H1 (cell line): Measurements from ENCODE around the gene HOMER3. TPM values are rescaled to one million over a fixed set of nuclear protein-coding genes. Genes with fewer than 3 reads are reported as not detected.
A peak's percentile ranks its signal among the peaks of the same experiment; 100 is the strongest.

ENCODE experiments used
- CTCF ChIA-PET: fragments of 300-600 bp; sonication (Branson Sonifier 250); formaldehyde crosslinking; loops from one replicate; lab custom pipeline; 2021; ENCODE audit not compliant: partially characterized antibody; lab: Charles Lee
- POLR2A ChIA-PET: fragments of 300-600 bp; sonication (Branson Sonifier 250); formaldehyde crosslinking; loops from one replicate; lab custom pipeline; 2021; ENCODE audit warnings: inconsistent platforms; ENCODE audit not compliant: partially characterized antibody; lab: Charles Lee
- DNase-seq, 2 experiments: peaks; one replicate each; pipeline versions ENCODE4 v3.0.0 to v3.0.0-alpha.2; 2010 to 2022; ENCODE audit warnings: low spot score in 2 of 2, low read depth in 1 of 2, mixed read lengths in 1 of 2
- FAIRE-seq: peaks from 2 replicates; lab custom pipeline; 2011; peaks lifted over from hg19 to GRCh38; lab: Jason Lieb, UNC
- H2AFZ ChIP-seq: 2 replicates; pipeline ENCODE4 v1.8.1; 2012; ENCODE audit warnings: low read length, inconsistent platforms
- H2AK5ac ChIP-seq: 2 replicates; pipeline ENCODE4 v1.6.1; 2013; ENCODE audit warnings: low read depth, low read length
- H2BK120ac ChIP-seq: replicated peaks from 2 replicates; pipeline ENCODE3; 2013; ENCODE audit warnings: low read depth, low read length, inconsistent platforms
- H2BK12ac ChIP-seq: 2 replicates; pipeline ENCODE4 v1.6.1; 2013; ENCODE audit warnings: low read depth, low read length
- H2BK15ac ChIP-seq: 2 replicates; pipeline ENCODE4 v1.6.1; 2013; ENCODE audit warnings: low read length
- H2BK20ac ChIP-seq: 2 replicates; pipeline ENCODE4 v1.6.1; 2013; ENCODE audit warnings: low read length
- H2BK5ac ChIP-seq: 2 replicates; pipeline ENCODE4 v1.6.1; 2013; ENCODE audit warnings: low read depth, low read length
- H3K14ac ChIP-seq: 2 replicates; pipeline ENCODE4 v1.6.1; 2013; ENCODE audit warnings: inconsistent platforms; ENCODE audit not compliant: insufficient read length
- H3K18ac ChIP-seq: 2 replicates; pipeline ENCODE4 v1.6.1; 2013; ENCODE audit warnings: low read length; ENCODE audit errors: extremely low read depth
- H3K23ac ChIP-seq: 2 replicates; pipeline ENCODE4 v1.6.1; 2013; ENCODE audit warnings: inconsistent platforms; ENCODE audit not compliant: insufficient read length
- H3K23me2 ChIP-seq: 2 replicates; pipeline ENCODE4 v1.6.1; 2013; ENCODE audit warnings: low read depth, low read length
- H3K27ac ChIP-seq: 2 replicates; pipeline ENCODE4 v1.6.1; 2011; ENCODE audit warnings: low read depth, low read length, inconsistent platforms
- H3K27me3 ChIP-seq, 4 experiments: replicated peaks in 1 of 4; 1 replicate in 1 of 4; 2 replicates in 3 of 4; pipeline versions ENCODE4 v1.6.1 to v1.8.1; 2011 to 2013; ENCODE audit warnings: low read length in 3 of 4, mild to moderate bottlenecking in 3 of 4, inconsistent platforms in 2 of 4, mixed read lengths in 2 of 4, moderate library complexity in 1 of 4; ENCODE audit not compliant: control insufficient read depth in 3 of 4, insufficient read depth in 3 of 4; ENCODE audit errors: extremely low read depth in 1 of 4
- H3K36me3 ChIP-seq, 4 experiments: 2 replicates each; pipeline versions ENCODE4 v1.6.1 to v1.8.1; 2011 to 2013; ENCODE audit warnings: mild to moderate bottlenecking in 4 of 4, low read length in 3 of 4, moderate library complexity in 2 of 4, control low read depth in 1 of 4, inconsistent platforms in 1 of 4; ENCODE audit not compliant: insufficient read depth in 4 of 4, control insufficient read depth in 2 of 4
- H3K4ac ChIP-seq: replicated peaks from 2 replicates; pipeline ENCODE3; 2013; ENCODE audit warnings: low read length, low read depth, mixed read lengths, inconsistent platforms; ENCODE audit not compliant: insufficient read length
- H3K4me1 ChIP-seq, 4 experiments: replicated peaks in 1 of 4; 1 replicate in 1 of 4; 2 replicates in 3 of 4; pipeline versions ENCODE4 v1.6.1 to v1.8.1; 2011 to 2013; ENCODE audit warnings: low read length in 3 of 4, inconsistent platforms in 2 of 4, mixed read lengths in 1 of 4; ENCODE audit not compliant: insufficient read depth in 4 of 4, control insufficient read depth in 3 of 4
- H3K4me2 ChIP-seq, 2 experiments: 2 replicates each; pipeline versions ENCODE4 v1.6.1 to v1.8.1; 2011 to 2013; ENCODE audit warnings: low read depth in 2 of 2, low read length in 2 of 2, control low read depth in 1 of 2, inconsistent platforms in 1 of 2, mild to moderate bottlenecking in 1 of 2; ENCODE audit not compliant: insufficient read depth in 1 of 2
- H3K4me3 ChIP-seq, 4 experiments: fragments of 200-600, 300-600 bp in 1 of 4; sonication (generic), shearing (Covaris generic), sonication (Bioruptor Twin) in 1 of 4; 2 replicates each; pipeline versions ENCODE4 v1.5.1 to v1.8.1; 2011 to 2016; ENCODE audit warnings: low read length in 4 of 4, low read depth in 3 of 4, control low read depth in 2 of 4, inconsistent platforms in 2 of 4, mild to moderate bottlenecking in 2 of 4, mixed read lengths in 1 of 4, moderate library complexity in 1 of 4; ENCODE audit not compliant: insufficient read depth in 2 of 4; ENCODE audit errors: extremely low read depth in 1 of 4
- H3K56ac ChIP-seq: replicated peaks from 2 replicates; pipeline ENCODE3; 2013; ENCODE audit warnings: low read depth, mild to moderate bottlenecking, mixed read lengths, low read length, inconsistent platforms; ENCODE audit not compliant: insufficient read length
- H3K79me1 ChIP-seq: 2 replicates; pipeline ENCODE4 v1.6.1; 2013; ENCODE audit warnings: low read depth, low read length, control low read depth
- H3K79me2 ChIP-seq, 2 experiments: 2 replicates each; pipeline versions ENCODE4 v1.6.1 to v1.8.1; 2012 to 2013; ENCODE audit warnings: low read length in 2 of 2, mild to moderate bottlenecking in 2 of 2, inconsistent platforms in 1 of 2; ENCODE audit not compliant: insufficient read depth in 2 of 2, control insufficient read depth in 1 of 2
- H3K9ac ChIP-seq, 4 experiments: replicated peaks in 1 of 4; 1 replicate in 1 of 4; 2 replicates in 3 of 4; pipeline versions ENCODE4 v1.6.1 to v1.8.1; 2011 to 2013; ENCODE audit warnings: low read depth in 3 of 4, low read length in 3 of 4, control low read depth in 2 of 4, mild to moderate bottlenecking in 2 of 4, moderate library complexity in 2 of 4, inconsistent platforms in 1 of 4; ENCODE audit errors: extremely low read depth in 1 of 4
- H3K9me3 ChIP-seq, 2 experiments: 2 replicates each; pipeline versions ENCODE4 v1.6.1 to v1.8.1; 2012 to 2013; ENCODE audit warnings: mild to moderate bottlenecking in 2 of 2, moderate library complexity in 2 of 2, control low read depth in 1 of 2, inconsistent platforms in 1 of 2, low read depth in 1 of 2, low read length in 1 of 2, mixed read lengths in 1 of 2; ENCODE audit not compliant: insufficient read depth in 2 of 2
- H4K20me1 ChIP-seq, 2 experiments: replicated peaks in 1 of 2; 2 replicates each; pipeline versions ENCODE3 to v1.8.1; 2011 to 2013; ENCODE audit warnings: inconsistent platforms in 2 of 2, low read length in 2 of 2, mild to moderate bottlenecking in 1 of 2; ENCODE audit not compliant: insufficient read depth in 2 of 2, control insufficient read depth in 1 of 2
- H4K5ac ChIP-seq: 2 replicates; pipeline ENCODE4 v1.6.1; 2013; ENCODE audit warnings: low read length, low read depth, mixed read lengths, inconsistent platforms; ENCODE audit not compliant: insufficient read length
- H4K8ac ChIP-seq: 2 replicates; pipeline ENCODE4 v1.8.0; 2013; ENCODE audit warnings: mild to moderate bottlenecking, moderate library complexity, low read length, inconsistent platforms; ENCODE audit not compliant: insufficient read depth; ENCODE audit errors: extremely low read depth
- H4K91ac ChIP-seq: replicated peaks from 2 replicates; pipeline ENCODE3; 2013; ENCODE audit warnings: low read length, mixed read lengths, inconsistent platforms; ENCODE audit not compliant: insufficient read length
- SP4 ChIP-seq: IDR thresholded peaks from 2 replicates; pipeline ENCODE4 v1.6.1; 2012; ENCODE audit warnings: low read length, inconsistent platforms
- WGBS, 2 experiments: shearing (Covaris generic) in 1 of 2; methylation state at CpG; one replicate each; pipeline versions ENCODE4 v1.1.6 to v1.1.7; 2013 to 2015; ENCODE audit warnings: low lambda C conversion rate in 2 of 2, mixed read lengths in 2 of 2, inconsistent platforms in 1 of 2, low coverage in 1 of 2, missing lambda C conversion rate in 1 of 2; ENCODE audit not compliant: insufficient replicate concordance in 2 of 2, insufficient coverage in 1 of 2, insufficient read length in 1 of 2; ENCODE audit errors: extremely low coverage in 1 of 2, missing lambda C conversion rate in 1 of 2; 5-methylcytosine and 5-hydroxymethylcytosine counted together
- polyA plus RNA-seq, 7 experiments: library from polyadenylated mRNA; depleted of rRNA in 3 of 7; stranded (reverse) in 5 of 7; unstranded in 2 of 7; fragments of >200 nt in 5 of 7; fragments of 200-250 nt in 2 of 7; gene quantifications; 1 replicate in 5 of 7; 2 replicates in 1 of 7; 4 replicates in 1 of 7; pipeline versions ENCODE4 v1.2.1 to v1.2.3, GENCODE V29; 2011 to 2013; ENCODE audit warnings: missing spikeins in 2 of 7, mixed read lengths in 2 of 7
- total RNA-seq: library from RNA; stranded (reverse); fragmentation: NEBNext Ultra II Directional; extraction: Animal tissue kit (Norgen Biotek cat#: 25700); gene quantifications from 2 replicates; pipeline ENCODE4 v1.2.1, GENCODE V29; 2021
- TF ChIP-seq, protein P1 (sequence below), 3 experiments: IDR thresholded peaks; 1 replicate in 2 of 3; 2 replicates in 1 of 3; pipeline versions ENCODE4 v1.5.1 to v1.6.1; 2011; ENCODE audit warnings: low read length in 3 of 3, mild to moderate bottlenecking in 3 of 3, inconsistent platforms in 2 of 3, low read depth in 1 of 3, moderate library complexity in 1 of 3; ENCODE audit not compliant: insufficient read depth in 1 of 3; ENCODE audit errors: control extremely low read depth in 1 of 3

The HOMER3 gene
- total and polyA plus RNA-seq, 2 of the 8 experiments (the other 6 are each of a cell fraction or from before 2014, with no cell fraction given), result 28.3 to 41.6 TPM

DNA sequence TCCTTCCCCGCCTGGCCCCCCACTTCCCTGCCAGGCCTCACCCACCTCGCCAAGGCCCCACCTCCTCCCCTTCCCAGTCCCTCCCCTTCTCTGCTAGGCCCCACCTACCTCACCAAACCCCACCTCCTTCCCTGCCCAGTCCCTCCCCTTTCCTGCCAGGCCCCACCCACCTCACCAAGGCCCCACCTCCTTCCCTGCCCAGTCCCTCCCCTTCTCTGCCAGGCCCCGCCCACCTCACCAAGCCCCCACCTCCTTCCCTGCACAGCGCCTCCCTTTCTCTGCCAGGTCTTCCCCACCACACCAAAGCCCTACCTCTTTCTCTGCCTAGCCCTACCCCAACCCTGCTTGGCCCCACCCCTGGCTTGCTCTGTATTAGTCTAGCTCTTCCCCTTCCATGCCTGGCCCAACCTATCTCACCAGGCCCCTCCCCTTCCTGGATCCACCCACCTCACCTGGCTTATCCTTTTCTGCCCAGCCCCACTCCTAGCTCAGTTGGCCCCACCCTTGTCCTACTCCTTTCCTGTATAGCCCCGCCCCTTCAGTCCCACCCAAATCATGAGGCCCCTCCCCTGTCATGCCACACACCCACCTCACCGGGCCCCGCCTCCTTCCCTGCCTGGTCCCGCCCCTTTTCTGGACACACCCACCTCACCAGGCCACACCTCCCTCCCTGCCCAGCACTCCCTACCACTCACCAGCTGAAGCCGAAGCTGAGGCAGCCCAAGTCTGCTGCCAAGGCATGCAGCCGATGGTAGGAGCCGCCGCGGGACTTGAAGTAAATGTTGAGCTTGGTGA lies 61.2 kb downstream of the HOMER3 start:
- Histone ChIP-seq H3K14ac (no peak overlapping the region), H2BK15ac (no peak overlapping the region), H3K4me2 (no peak overlapping the region), H2AK5ac (no peak overlapping the region), H2BK20ac (no peak overlapping the region), H4K91ac (no peak overlapping the region), H3K4me3 (no peak overlapping the region), H3K79me2 (no peaks in the 10 kb centered on the region), H3K36me3 (peaks cover 0 to 17% (median 4%) of the 10 kb centered on the region in 4 experiments; a peak in 4 of 8 replicates), H4K8ac (no peak overlapping the region), H2AFZ (no peak overlapping the region), H3K9me3 (no peaks in the 10 kb centered on the region; a peak in 1 of 4 replicates), H4K20me1 (peaks cover 2 to 10% of the 10 kb centered on the region in 2 experiments), H3K23me2 (no peaks in the 10 kb centered on the region; the same call in 1 of the 2 replicates), H3K4me1 (no peaks in the 10 kb centered on the region; a peak in 4 of 7 replicates), H3K27ac (no peak overlapping the region), H3K9ac (0 out of 7 replicates have a peak overlapping the region, but pooled peaks of 2 of the 4 experiments have one; percentile 16 to 43), H2BK120ac (no peak overlapping the region), H3K23ac (no peak overlapping the region), H3K18ac (no peak overlapping the region), H4K5ac (no peak overlapping the region), H3K79me1 (no peaks in the 10 kb centered on the region), H2BK12ac (no peak overlapping the region), H2BK5ac (no peak overlapping the region), H3K56ac (no peak overlapping the region), H3K4ac (no peak overlapping the region), H3K27me3 (no peaks in the 10 kb centered on the region; a peak in 1 of 7 replicates)
- FAIRE-seq (peak; percentile 50), DNase-seq (peak in 1 of 2 experiments; percentile 84)
- POLR2A ChIA-PET, result interaction anchor here (0.6 to 2.2 kb wide), 6 partner anchors 10 to 109 kb away, joined by 3 to 7 read pairs (median 4); partner anchors contain the start of gene CERS1
- CTCF ChIA-PET, result interaction anchor here (0.6 to 0.9 kb wide), 3 partner anchors 11 to 414 kb away, joined by 3 to 5 read pairs (median 3); partner anchors contain the start of gene DDX49
- 85% methylated on average over 7 of the region's 13 CpGs; no CpG with 5 or more reads in 1 of the 2 experiments for WGBS, 2 experiments
- TF ChIP-seq, protein P1, sequence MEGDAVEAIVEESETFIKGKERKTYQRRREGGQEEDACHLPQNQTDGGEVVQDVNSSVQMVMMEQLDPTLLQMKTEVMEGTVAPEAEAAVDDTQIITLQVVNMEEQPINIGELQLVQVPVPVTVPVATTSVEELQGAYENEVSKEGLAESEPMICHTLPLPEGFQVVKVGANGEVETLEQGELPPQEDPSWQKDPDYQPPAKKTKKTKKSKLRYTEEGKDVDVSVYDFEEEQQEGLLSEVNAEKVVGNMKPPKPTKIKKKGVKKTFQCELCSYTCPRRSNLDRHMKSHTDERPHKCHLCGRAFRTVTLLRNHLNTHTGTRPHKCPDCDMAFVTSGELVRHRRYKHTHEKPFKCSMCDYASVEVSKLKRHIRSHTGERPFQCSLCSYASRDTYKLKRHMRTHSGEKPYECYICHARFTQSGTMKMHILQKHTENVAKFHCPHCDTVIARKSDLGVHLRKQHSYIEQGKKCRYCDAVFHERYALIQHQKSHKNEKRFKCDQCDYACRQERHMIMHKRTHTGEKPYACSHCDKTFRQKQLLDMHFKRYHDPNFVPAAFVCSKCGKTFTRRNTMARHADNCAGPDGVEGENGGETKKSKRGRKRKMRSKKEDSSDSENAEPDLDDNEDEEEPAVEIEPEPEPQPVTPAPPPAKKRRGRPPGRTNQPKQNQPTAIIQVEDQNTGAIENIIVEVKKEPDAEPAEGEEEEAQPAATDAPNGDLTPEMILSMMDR (IDR thresholded peaks at IDR 0.05; ENCODE audit: control extremely low read depth in 1 of 3, insufficient read depth in 1 of 3, low read depth in 1 of 3, low read length in 3 of 3), result no peak
- TF ChIP-seq SP4, result peak; percentile 54; the same call in 1 of the 2 replicates
